PC-3 (cell line): ENCODE results near the gene SERPINA5. TPM values are rescaled to one million over a fixed set of nuclear protein-coding genes. Genes with fewer than 3 reads are reported as not detected.

Experiments
- ATAC-seq: fragments of 200-7000 bp; cut with Tn5 transposase; 2 replicates; pipeline ENCODE4 v1.9.1; 2020; ENCODE audit warnings: mild to moderate bottlenecking, moderate library complexity
- BruUV-seq: library from RNA; stranded (reverse); fragments of 400-500 nt; replicated peaks from 2 replicates; lab custom pipeline; 2021; lab: Mats Ljungman, UMichigan
- CTCF ChIA-PET: fragments of 300-600 bp; sonication (Branson Sonifier 250); formaldehyde crosslinking; loops from one replicate; lab custom pipeline; 2022; ENCODE audit warnings: antibody characterized with exemption; lab: Charles Lee
- POLR2A ChIA-PET: fragments of 300-600 bp; sonication (Branson Sonifier 250); formaldehyde crosslinking; loops from one replicate; lab custom pipeline; 2022; ENCODE audit warnings: antibody characterized with exemption; ENCODE audit not compliant: unreplicated experiment; lab: Charles Lee
- DNase-seq: peaks from one replicate; pipeline ENCODE4 v3.0.0-alpha.2; 2015
- H2AFZ ChIP-seq: fragments of 300-600 bp; sonication (generic); 2 replicates; pipeline ENCODE4 v1.6.0; 2016; ENCODE audit warnings: antibody characterized with exemption, low read length
- H3F3A ChIP-seq: fragments of 300-600 bp; sonication (generic); one replicate; pipeline ENCODE4 v1.6.0; 2017; ENCODE audit warnings: antibody characterized with exemption, low read length, control low read depth, mild to moderate bottlenecking; ENCODE audit not compliant: unreplicated experiment
- H3K27ac ChIP-seq: fragments of 300-600 bp; sonication (generic); 2 replicates; pipeline ENCODE4 v1.5.1; 2016; ENCODE audit warnings: mild to moderate bottlenecking, low read length
- H3K27me3 ChIP-seq: fragments of 300-600 bp; sonication (generic); 2 replicates; pipeline ENCODE4 v1.6.1; 2016; ENCODE audit warnings: low read length, mixed read lengths
- H3K36me3 ChIP-seq: fragments of 300-600 bp; sonication (generic); 2 replicates; pipeline ENCODE4 v1.6.1; 2016; ENCODE audit warnings: low read depth, mixed run types, low read length, mixed read lengths
- H3K4me1 ChIP-seq: fragments of 300-600 bp; sonication (generic); 2 replicates; pipeline ENCODE4 v1.5.1; 2016; ENCODE audit warnings: low read length; ENCODE audit not compliant: insufficient read depth
- H3K4me2 ChIP-seq: fragments of 300-600 bp; sonication (generic); 2 replicates; pipeline ENCODE4 v1.6.0; 2016; ENCODE audit warnings: low read length
- H3K4me3 ChIP-seq: fragments of 300-600 bp; sonication (generic); 2 replicates; pipeline ENCODE4 v1.5.1; 2016; ENCODE audit warnings: mild to moderate bottlenecking, low read length, mixed read lengths
- H3K79me2 ChIP-seq: fragments of 300-600 bp; sonication (generic); 2 replicates; pipeline ENCODE4 v1.6.1; 2017; ENCODE audit warnings: low read length, mixed read lengths
- H3K9ac ChIP-seq: fragments of 300-600 bp; sonication (generic); 2 replicates; pipeline ENCODE4 v1.6.0; 2016; ENCODE audit warnings: mild to moderate bottlenecking, low read length
- H3K9me2 ChIP-seq: fragments of 300-600 bp; sonication (generic); replicated peaks from 2 replicates; pipeline ENCODE4 v1.6.1; 2016; ENCODE audit warnings: mixed run types, low read length, mixed read lengths
- H3K9me3 ChIP-seq: fragments of 300-600 bp; sonication (generic); 2 replicates; pipeline ENCODE4 v1.6.1; 2016; ENCODE audit warnings: low read length, mixed read lengths
- H4K20me1 ChIP-seq: fragments of 300-600 bp; sonication (generic); 2 replicates; pipeline ENCODE4 v1.6.1; 2016; ENCODE audit warnings: low read length, mixed read lengths
- EZH2 ChIP-seq: fragments of 300-600 bp; sonication (generic); IDR thresholded peaks from one replicate; pipeline ENCODE4 v1.6.1; 2017; ENCODE audit warnings: antibody characterized with exemption, mild to moderate bottlenecking, low read length; ENCODE audit not compliant: unreplicated experiment
- EZH2phosphoT487 ChIP-seq: fragments of 300-600 bp; sonication (generic); IDR thresholded peaks from 2 replicates; pipeline ENCODE4 v1.6.1; 2018; ENCODE audit warnings: mild to moderate bottlenecking, antibody characterized with exemption, low read length, borderline replicate concordance
- intact Hi-C: fragments of 100-400 bp; cut with micrococcal nuclease; formaldehyde crosslinking; loops from 2 replicates; pipeline ENCODE4 v1.9.0; 2023
- total RNA-seq: library from RNA; depleted of rRNA; stranded (reverse); fragments of >200 nt; gene quantifications from 2 replicates; pipeline ENCODE4 v1.2.3, GENCODE V29; 2014
- TF ChIP-seq, protein P1 (sequence below): fragments of 300-600 bp; sonication (generic); conservative IDR thresholded peaks from 2 replicates; pipeline ENCODE4 v1.5.1; 2017; ENCODE audit warnings: antibody characterized with exemption, low read depth, mild to moderate bottlenecking, low read length

SERPINA5 gene
- total RNA-seq, 1 experiment from 2014 or later, result not detected

DNA sequence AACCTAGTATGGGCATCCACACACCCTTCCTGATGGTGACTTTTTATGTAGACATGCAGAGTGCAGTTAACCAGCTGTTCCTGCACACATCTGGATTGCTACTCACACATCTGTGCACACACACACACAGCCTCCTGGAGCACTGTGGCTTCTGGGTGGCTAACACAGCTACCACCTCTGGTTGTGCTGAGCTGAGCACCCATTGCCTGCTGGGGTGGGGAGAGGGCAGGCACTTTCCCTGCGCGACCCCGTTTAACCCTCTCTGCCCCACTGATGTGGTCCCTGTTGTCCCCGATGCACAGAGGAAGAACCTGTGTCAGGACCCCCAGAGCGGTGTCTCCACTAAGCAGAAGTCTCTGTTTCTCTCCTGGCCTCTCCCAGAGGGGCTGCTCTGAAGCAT lies 16.6 kb downstream of the SERPINA5 start:
- ATAC-seq (no peak), DNase-seq (no peak)
- Histone ChIP-seq H3K4me3 (no peak overlapping the region), H3K27ac (no peak overlapping the region; the same call in 1 of the 2 replicates), H3K79me2 (no peaks in the 10 kb centered on the region), H3K4me2 (no peak overlapping the region), H3K9ac (no peak overlapping the region), H3K4me1 (peaks cover 36% of the 10 kb centered on the region), H3F3A (no peaks in the 10 kb centered on the region), H3K9me3 (no peaks in the 10 kb centered on the region), H3K27me3 (no peaks in the 10 kb centered on the region), H4K20me1 (no peaks in the 10 kb centered on the region), H3K9me2 (no peaks in the 10 kb centered on the region), H2AFZ (no peak overlapping the region), H3K36me3 (no peaks in the 10 kb centered on the region)
- TF ChIP-seq, protein P1, sequence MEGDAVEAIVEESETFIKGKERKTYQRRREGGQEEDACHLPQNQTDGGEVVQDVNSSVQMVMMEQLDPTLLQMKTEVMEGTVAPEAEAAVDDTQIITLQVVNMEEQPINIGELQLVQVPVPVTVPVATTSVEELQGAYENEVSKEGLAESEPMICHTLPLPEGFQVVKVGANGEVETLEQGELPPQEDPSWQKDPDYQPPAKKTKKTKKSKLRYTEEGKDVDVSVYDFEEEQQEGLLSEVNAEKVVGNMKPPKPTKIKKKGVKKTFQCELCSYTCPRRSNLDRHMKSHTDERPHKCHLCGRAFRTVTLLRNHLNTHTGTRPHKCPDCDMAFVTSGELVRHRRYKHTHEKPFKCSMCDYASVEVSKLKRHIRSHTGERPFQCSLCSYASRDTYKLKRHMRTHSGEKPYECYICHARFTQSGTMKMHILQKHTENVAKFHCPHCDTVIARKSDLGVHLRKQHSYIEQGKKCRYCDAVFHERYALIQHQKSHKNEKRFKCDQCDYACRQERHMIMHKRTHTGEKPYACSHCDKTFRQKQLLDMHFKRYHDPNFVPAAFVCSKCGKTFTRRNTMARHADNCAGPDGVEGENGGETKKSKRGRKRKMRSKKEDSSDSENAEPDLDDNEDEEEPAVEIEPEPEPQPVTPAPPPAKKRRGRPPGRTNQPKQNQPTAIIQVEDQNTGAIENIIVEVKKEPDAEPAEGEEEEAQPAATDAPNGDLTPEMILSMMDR, result no peak
- TF ChIP-seq EZH2, result no peak
- no peak for TF ChIP-seq EZH2phosphoT487
- BruUV-seq, result no TSS peak
- intact Hi-C loops, result no loop called here
- POLR2A ChIA-PET, result no interaction called here
- CTCF ChIA-PET, result no interaction called here

DNA sequence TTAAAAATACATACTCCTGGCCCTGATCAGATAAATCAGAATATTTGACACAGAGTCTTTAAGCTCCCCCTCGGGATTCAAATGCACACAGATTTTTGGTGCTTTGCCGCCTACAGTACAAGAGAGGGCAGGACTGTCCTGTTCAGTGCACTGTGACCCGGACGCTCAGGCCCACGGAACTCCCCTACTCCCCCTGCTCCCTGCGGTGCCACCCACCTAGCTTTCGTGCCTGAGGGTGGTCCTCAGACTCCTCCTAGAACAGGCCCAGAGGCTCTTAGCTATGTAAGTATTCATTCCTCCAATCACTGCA lies 17.2 kb downstream of the SERPINA5 start:
- Histone ChIP-seq H3K9me3 (no peaks in the 10 kb centered on the region), H3K9me2 (no peaks in the 10 kb centered on the region), H3K4me1 (peaks cover 36% of the 10 kb centered on the region), H3K27me3 (no peaks in the 10 kb centered on the region), H3F3A (no peaks in the 10 kb centered on the region), H4K20me1 (no peaks in the 10 kb centered on the region), H3K4me3 (no peak overlapping the region), H3K27ac (peak overlapping the region; percentile 96), H3K9ac (peak overlapping the region; percentile 63), H3K79me2 (no peaks in the 10 kb centered on the region), H3K4me2 (peak overlapping the region; percentile 50), H2AFZ (peak overlapping the region; percentile 51; the same call in 1 of the 2 replicates), H3K36me3 (no peaks in the 10 kb centered on the region)
- no peak for DNase-seq
- intact Hi-C loops, result no loop called here
- POLR2A ChIA-PET, result no interaction called here
- CTCF ChIA-PET, result no interaction called here
- no peak for ATAC-seq
- no peak for TF ChIP-seq EZH2
- no peak for TF ChIP-seq EZH2phosphoT487
- TF ChIP-seq, protein P1, result no peak
- BruUV-seq, result no TSS peak

DNA sequence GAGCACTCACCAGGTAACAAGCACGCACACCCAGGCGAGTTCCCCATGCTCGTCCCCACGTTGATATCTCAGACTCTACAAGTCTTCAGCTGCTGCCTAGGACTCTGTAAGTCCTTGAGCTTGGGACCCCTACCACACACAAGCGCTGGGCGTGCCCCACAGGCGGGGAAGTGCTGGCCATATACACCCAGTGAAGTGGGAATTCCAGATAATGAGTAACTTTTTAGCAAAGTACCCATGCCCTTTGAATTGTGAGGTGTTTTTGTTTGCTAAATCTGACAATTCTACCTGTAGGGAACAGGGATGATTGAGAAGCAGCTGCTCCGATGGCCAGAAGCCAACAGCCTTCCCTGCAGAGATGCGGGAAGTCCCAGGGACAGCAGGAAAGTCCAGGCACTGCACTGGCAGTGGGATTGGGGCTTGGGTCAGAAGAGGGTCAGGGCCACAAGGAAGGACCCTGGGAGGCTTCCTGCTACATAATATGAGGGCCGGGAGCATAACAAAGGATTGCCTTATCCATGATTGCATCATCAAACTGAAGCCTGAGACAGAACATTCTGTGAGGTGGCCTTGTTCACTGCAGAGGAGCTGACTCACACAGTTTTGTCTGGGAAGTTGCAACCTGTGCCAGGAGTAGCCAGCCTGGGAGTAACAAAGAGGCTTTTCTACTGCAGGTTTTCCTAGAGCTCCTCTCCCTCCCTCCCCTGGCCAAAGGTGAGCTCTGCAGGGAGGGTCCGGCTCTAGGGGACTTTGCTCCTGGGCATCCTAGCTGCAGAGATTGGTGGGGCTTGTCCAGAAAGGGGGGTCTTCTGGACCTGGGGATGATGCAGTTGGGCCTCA lies 17.8 kb downstream of the SERPINA5 start:
- POLR2A ChIA-PET, result no interaction called here
- H3K27me3 ChIP-seq, result no peaks in the 10 kb centered on the region
- H2AFZ ChIP-seq, result peak overlapping the region; percentile 51; the same call in 1 of the 2 replicates
- no peaks in the 10 kb centered on the region for H4K20me1 ChIP-seq
- no TSS peak for BruUV-seq
- TF ChIP-seq EZH2, result no peak
- TF ChIP-seq, protein P1, result peak; percentile 28; the same call in 1 of the 2 replicates
- H3K9me2 ChIP-seq, result no peaks in the 10 kb centered on the region
- H3K9ac ChIP-seq, result peak overlapping the region; percentile 72
- peak; percentile 87 for DNase-seq
- peaks cover 36% of the 10 kb centered on the region for H3K4me1 ChIP-seq
- no peak overlapping the region for H3K4me3 ChIP-seq
- H3K4me2 ChIP-seq, result peak overlapping the region; percentile 50
- intact Hi-C loops, result no loop called here
- no peaks in the 10 kb centered on the region for H3F3A ChIP-seq
- CTCF ChIA-PET, result no interaction called here
- no peaks in the 10 kb centered on the region for H3K9me3 ChIP-seq
- peak overlapping the region; percentile 96 for H3K27ac ChIP-seq
- H3K36me3 ChIP-seq, result no peaks in the 10 kb centered on the region
- no peaks in the 10 kb centered on the region for H3K79me2 ChIP-seq
- no peak for ATAC-seq
